PFSK-1 (cell line): ENCODE data around the gene WDR53.

Experiments used
- FOXP2 ChIP-seq: optimal IDR thresholded peaks from 2 replicates; pipeline ENCODE3; 2011; ENCODE audit warnings: borderline replicate concordance, control low read depth, inconsistent platforms; ENCODE audit not compliant: insufficient read depth; ENCODE audit errors: extremely low read length, extremely low read depth
- POLR2AphosphoS5 ChIP-seq: IDR thresholded peaks from 2 replicates; pipeline ENCODE4 v1.6.1; 2012; ENCODE audit warnings: low read depth, mild to moderate bottlenecking, control low read depth, low read length, moderate library complexity
- REST ChIP-seq, 2 experiments: IDR thresholded peaks; 2 replicates each; pipeline versions ENCODE4 v1.6.1 to v1.8.0; 2011 to 2012; ENCODE audit warnings: low read depth in 2 of 2, low read length in 2 of 2, control low read depth in 1 of 2, inconsistent platforms in 1 of 2, mild to moderate bottlenecking in 1 of 2, moderate library complexity in 1 of 2; ENCODE audit not compliant: insufficient read depth in 1 of 2
- SIN3A ChIP-seq: IDR thresholded peaks from 2 replicates; pipeline ENCODE4 v1.6.1; 2012; ENCODE audit warnings: mild to moderate bottlenecking, low read length, moderate library complexity, borderline replicate concordance; ENCODE audit not compliant: insufficient read depth
- TAF1 ChIP-seq: IDR thresholded peaks from 2 replicates; pipeline ENCODE4 v1.6.1; 2012; ENCODE audit warnings: low read length, control low read depth, borderline replicate concordance; ENCODE audit not compliant: insufficient read depth

WDR53 gene

GRCh38 chr3:196569003-196569516 is 706 bp upstream of the WDR53 start:
- TF ChIP-seq TAF1 (no peak), SIN3A (no peak), POLR2AphosphoS5 (no peak), REST (IDR thresholded peaks at IDR 0.05; ENCODE audit: insufficient read depth in 1 of 2, low read depth in 2 of 2, low read length in 2 of 2) (no peak), FOXP2 (no peak)

- no peak for TF ChIP-seq TAF1
- no peak for TF ChIP-seq SIN3A
- TF ChIP-seq FOXP2: no peak
- TF ChIP-seq REST (IDR thresholded peaks at IDR 0.05; ENCODE audit: insufficient read depth in 1 of 2, low read depth in 2 of 2, low read length in 2 of 2): no peak
- no peak for TF ChIP-seq POLR2AphosphoS5
These were observed 4.6 kb downstream of the WDR53 start for GRCh38 chr3:196563721-196564225.

GRCh38 chr3:196559826-196560225 is 8.5 kb downstream of the WDR53 start:
- TF ChIP-seq TAF1 (no peak), FOXP2 (no peak), SIN3A (no peak), REST (IDR thresholded peaks at IDR 0.05; ENCODE audit: insufficient read depth in 1 of 2, low read depth in 2 of 2, low read length in 2 of 2) (no peak), POLR2AphosphoS5 (no peak)

- TF ChIP-seq TAF1: no peak
These were observed 9.9 kb downstream of the WDR53 start for GRCh38 chr3:196558476-196558875.

GRCh38 chr3:196557236-196557635 is 11.1 kb downstream of the WDR53 start:
- TF ChIP-seq SIN3A (no peak), POLR2AphosphoS5 (no peak), FOXP2 (no peak), TAF1 (no peak), REST (IDR thresholded peaks at IDR 0.05; ENCODE audit: insufficient read depth in 1 of 2, low read depth in 2 of 2, low read length in 2 of 2) (no peak)
